ENCODE data around the gene PTPRN2. TPM values are rescaled to one million over a fixed set of nuclear protein-coding genes. Genes with fewer than 3 reads are reported as not detected.

The PTPRN2 gene
- total RNA-seq, 4 donors from 2014 or later = 14.9 to 34.3 (median 21.3) TPM

- Histone ChIP-seq H3K4me1 (no peaks in the 10 kb centered on the region), H3K27ac (no peak overlapping the region), H3K36me3 (no peaks in the 10 kb centered on the region), H3K9me3 (no peaks in the 10 kb centered on the region), H3K4me3 (no peak overlapping the region), H3K27me3 (no peaks in the 10 kb centered on the region)
- TF ChIP-seq CTCF (IDR thresholded peaks at IDR 0.05) = no peak
- no peak for TF ChIP-seq POLR2A (IDR thresholded peaks at IDR 0.05)
- DNase-seq = no peak
Observed at GRCh38 chr7:158140538-158141220, 446.9 kb downstream of the PTPRN2 start.

GRCh38 chr7:158139499-158139898 is 448.1 kb downstream of the PTPRN2 start:
- Histone ChIP-seq H3K36me3 (no peaks in the 10 kb centered on the region), H3K4me3 (no peak overlapping the region), H3K27ac (no peak overlapping the region), H3K9me3 (no peaks in the 10 kb centered on the region), H3K4me1 (no peaks in the 10 kb centered on the region), H3K27me3 (no peaks in the 10 kb centered on the region)
- no peak for TF ChIP-seq CTCF (IDR thresholded peaks at IDR 0.05)
- TF ChIP-seq POLR2A (IDR thresholded peaks at IDR 0.05) = no peak
- no peak for DNase-seq

GRCh38 chr7:158138329-158138597 is 449.4 kb downstream of the PTPRN2 start:
- Histone ChIP-seq H3K9me3 (no peaks in the 10 kb centered on the region), H3K27me3 (no peaks in the 10 kb centered on the region), H3K27ac (no peak overlapping the region), H3K4me3 (no peak overlapping the region), H3K36me3 (no peaks in the 10 kb centered on the region), H3K4me1 (no peaks in the 10 kb centered on the region)
- TF ChIP-seq CTCF (IDR thresholded peaks at IDR 0.05) (no peak), POLR2A (IDR thresholded peaks at IDR 0.05) (no peak)
- no peak for DNase-seq

- Histone ChIP-seq H3K9me3 (no peaks in the 10 kb centered on the region), H3K36me3 (no peaks in the 10 kb centered on the region), H3K27me3 (no peaks in the 10 kb centered on the region), H3K4me1 (no peaks in the 10 kb centered on the region), H3K27ac (no peak overlapping the region), H3K4me3 (no peak overlapping the region)
- TF ChIP-seq CTCF (IDR thresholded peaks at IDR 0.05) (no peak), POLR2A (IDR thresholded peaks at IDR 0.05) (no peak)
- DNase-seq = no peak
Observed at GRCh38 chr7:158137516-158138328, 449.9 kb downstream of the PTPRN2 start.

GRCh38 chr7:158135931-158136330 is 451.7 kb downstream of the PTPRN2 start:
- no peak for DNase-seq
- H3K9me3 ChIP-seq = no peaks in the 10 kb centered on the region

More at GRCh38 chr7:158135931-158136330, 451.7 kb downstream of the PTPRN2 start:
- H3K4me3 ChIP-seq = no peak overlapping the region
- no peaks in the 10 kb centered on the region for H3K36me3 ChIP-seq
- TF ChIP-seq CTCF (IDR thresholded peaks at IDR 0.05) = no peak
- TF ChIP-seq POLR2A (IDR thresholded peaks at IDR 0.05) = no peak
- H3K4me1 ChIP-seq = no peaks in the 10 kb centered on the region
- no peak overlapping the region for H3K27ac ChIP-seq
- H3K27me3 ChIP-seq = no peaks in the 10 kb centered on the region
